ENCODE results near the gene PTPRE.

The PTPRE gene, protein sequence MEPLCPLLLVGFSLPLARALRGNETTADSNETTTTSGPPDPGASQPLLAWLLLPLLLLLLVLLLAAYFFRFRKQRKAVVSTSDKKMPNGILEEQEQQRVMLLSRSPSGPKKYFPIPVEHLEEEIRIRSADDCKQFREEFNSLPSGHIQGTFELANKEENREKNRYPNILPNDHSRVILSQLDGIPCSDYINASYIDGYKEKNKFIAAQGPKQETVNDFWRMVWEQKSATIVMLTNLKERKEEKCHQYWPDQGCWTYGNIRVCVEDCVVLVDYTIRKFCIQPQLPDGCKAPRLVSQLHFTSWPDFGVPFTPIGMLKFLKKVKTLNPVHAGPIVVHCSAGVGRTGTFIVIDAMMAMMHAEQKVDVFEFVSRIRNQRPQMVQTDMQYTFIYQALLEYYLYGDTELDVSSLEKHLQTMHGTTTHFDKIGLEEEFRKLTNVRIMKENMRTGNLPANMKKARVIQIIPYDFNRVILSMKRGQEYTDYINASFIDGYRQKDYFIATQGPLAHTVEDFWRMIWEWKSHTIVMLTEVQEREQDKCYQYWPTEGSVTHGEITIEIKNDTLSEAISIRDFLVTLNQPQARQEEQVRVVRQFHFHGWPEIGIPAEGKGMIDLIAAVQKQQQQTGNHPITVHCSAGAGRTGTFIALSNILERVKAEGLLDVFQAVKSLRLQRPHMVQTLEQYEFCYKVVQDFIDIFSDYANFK

DNA sequence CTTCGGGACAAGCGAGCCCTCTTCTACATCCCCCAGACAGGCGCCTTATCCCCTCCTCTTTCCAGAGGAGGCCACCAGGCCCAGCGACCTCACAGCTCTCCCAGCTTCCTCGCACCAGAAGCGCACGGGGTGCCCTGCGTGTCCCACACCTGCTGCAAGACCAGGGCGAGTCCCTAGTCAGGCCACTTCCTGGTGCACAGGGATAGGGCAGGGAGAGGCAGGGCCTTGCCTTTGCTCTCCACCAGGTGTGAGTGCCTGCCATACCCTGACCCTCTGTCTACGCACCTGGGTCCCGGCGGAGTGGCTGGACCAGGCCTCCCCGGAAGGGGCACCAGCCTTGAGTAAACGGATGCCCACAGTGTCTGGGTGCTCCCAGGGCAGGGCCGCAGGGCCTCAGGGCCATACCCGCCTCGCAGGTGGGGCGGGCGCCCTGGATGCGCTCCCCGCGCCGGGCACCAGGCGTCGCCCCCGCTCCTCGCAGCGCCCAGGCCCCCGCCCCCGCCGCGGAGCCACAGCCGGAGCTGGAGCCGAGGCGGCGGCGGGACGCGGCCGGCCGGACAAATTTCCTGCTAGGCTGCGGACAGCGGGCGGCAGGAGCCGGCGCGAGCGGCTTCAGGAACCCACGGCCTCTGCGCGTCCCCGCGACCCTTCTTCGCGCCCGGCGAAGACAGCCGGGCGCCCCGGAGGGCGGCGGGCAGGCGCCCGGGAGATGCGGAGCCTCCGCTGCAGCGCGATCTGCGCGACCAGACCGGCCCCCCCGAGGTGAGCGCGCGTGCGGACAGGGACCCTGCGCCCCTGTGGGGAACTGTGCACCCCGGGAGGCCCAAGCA is at the start of gene PTPRE:
TSS of gene PTPRE (plus strand) at position 556 of the 830 bp plus-strand sequence. CDS start 133,779 bp downstream, outside the sequence.
- DNase-seq: peak; percentile 79

DNA sequence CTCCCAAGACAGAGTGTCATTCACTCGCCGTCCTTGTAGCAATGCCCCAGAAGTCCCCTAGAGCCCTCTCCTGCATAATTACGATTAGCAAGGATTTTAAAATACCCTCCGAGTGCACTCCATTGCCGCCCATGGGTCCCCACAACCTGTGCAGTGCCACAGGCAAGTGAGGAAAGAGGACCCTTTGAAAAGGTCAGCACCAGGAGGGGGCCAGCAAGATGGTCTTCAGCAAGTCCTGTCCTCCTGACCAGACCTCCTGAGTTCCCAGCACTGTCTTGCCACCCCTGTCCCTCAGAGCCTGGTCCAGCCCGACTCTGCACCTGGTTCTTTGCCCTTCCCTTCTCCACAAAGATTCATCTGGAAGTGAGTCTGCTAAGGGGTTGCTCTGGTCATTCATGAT is 46.3 kb upstream of the PTPRE start:
- DNase-seq: no peak

DNA sequence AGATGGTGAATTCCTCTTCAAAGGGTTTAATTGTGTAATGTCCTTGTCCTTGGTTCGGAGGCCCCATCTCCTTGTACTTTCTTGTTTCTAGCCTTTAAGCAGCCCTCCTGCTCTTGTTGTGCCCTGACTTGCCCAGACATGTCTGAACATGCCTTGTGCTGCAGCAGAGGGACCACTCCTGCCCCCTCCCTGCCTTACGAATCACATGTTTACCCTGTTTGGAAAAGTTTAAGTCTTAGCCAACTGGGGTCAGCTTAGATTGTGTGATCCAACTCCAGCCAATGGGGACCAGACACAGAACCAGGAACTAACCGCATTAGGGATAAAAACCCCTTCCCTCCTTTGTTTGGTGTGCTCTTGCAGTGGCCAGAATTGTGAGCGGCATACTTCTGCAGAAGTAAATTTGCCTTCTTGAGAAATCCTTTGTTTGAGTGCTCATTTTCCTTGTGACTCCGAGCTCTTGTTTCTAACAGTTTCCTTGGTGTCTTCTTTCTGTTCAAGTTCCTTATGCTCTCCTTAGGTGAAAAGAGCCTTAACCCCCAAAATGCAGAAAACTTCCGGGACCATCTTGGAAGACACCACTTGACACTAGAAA is 43.6 kb upstream of the PTPRE start:
- DNase-seq: no peak

DNA sequence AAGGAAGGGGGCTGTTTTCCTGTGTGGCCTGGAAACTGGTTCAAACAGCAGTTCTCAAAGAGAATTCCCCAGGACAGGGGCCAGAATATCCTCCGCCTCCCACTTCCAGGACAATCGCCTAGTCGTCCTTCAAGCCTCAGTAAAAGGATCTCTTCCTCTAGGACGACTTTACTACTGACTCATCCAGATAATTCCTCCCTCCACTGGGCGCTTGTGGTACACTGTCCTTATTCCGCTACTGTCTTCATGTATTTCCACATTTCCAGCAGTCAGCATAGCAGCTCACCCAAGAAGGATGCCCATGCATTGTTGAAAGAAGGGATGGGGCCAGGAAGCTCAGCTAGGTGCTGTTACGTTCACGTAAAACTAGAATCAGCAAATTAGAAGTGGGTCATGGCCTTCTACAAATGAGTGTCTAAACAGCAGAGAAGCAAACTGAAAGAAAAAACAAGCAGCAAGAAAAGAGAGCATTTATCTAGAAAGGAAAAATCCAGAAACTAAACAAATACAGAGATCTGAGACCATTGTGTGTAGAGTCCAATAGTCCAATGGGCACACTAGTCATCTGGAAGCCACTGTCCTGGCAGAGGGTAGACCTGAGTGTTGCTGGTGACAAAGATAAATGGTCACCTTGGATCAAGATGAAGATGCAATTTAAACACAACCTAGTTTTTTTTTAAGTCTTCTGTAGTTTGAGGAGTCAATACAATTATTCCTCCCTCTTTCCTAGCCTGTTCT is 40.5 kb upstream of the PTPRE start:
- no peak for DNase-seq

DNA sequence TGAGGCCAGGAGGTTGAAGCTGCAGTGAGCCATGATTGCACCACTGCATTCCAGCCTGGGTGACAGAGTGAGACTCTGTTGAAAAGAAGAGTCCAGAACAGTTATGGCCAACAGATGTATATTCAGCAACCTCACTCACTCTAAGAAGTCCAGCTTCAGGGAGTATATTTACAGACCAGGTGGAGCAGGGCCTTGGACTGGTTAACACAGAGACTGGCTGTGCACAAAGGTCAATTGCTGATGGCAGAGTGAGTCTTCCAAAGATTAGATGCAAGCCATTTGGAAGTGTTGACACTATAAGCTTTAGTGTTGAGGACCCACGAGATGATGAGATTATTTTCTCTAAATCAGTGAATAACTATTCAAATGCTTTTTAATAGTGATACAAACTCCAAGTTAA is 39.1 kb upstream of the PTPRE start:
- DNase-seq: no peak

DNA sequence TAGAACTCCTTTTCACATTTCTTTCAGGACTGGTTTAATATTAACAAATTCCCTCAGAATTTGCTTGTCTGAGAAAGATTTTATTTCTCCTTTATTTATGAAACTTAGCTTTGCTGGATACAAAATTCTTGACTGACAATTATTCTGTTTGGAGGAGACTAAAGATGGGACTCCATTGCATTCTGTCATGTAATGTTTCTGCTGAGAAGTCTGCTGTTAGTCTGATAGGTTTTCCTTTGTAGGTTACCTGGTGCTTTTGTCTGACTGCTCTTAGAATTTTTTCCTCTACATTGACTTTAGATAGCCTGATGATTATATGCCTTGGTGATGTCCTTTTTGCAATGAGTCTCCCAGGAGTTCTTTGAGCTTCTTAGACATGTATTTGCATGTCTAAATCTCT is 37.6 kb upstream of the PTPRE start:
- no peak for DNase-seq

DNA sequence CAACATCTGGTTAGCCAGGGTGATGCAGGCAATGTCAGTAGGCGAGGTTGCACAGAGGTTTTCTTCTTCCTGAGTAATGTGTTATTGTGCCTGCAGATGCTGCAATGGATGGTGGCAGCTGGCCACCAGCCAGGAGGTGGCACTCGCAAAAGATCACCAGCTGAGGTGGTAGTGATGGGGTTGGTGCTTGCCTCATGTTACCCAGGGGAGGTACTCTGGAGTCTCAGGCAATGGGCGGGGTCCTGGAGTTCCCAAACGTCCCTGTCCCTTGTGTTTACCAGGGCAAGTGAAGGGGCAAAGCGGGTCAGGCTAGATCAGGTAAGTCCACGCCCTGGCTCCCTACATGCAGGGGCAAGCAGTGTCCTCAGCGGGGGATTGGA is 35.3 kb upstream of the PTPRE start:
- DNase-seq: no peak

DNA sequence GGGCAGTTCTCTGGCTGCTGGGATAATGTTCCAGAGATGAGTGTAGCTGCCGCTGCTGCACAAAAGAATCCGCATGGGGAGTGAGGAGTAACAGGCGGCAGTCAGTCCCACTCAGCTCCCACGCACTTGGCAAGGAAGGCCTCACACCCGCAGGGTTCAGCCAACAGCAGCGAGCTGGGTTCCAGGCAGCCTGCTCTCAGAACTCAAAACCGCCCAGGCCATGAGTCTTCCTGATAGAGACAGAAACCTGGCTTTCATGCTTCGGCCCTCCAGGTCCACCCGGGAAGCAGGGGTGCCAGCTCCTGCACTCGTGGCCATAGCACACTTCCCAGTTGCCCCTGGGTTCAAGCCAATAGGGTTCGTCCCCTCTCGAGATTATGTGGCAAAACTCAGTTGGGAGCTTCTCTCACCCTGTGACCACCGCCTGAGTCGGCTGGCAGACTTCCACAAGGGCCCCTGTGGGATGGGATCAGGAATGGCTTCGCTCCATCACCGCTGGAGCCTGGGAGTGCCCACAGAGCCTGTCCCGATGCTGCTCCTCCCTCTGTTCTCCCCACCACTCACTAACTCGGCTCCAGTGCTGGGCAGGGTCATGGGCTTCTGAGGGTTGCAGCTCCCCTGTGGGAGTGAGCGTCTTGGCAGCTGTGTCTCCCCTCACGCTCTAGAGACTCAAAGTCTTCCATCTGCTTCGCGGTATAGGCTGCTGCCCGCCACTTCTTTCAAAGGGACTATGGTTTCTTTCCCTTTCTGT is 34.7 kb upstream of the PTPRE start:
- DNase-seq: no peak

DNA sequence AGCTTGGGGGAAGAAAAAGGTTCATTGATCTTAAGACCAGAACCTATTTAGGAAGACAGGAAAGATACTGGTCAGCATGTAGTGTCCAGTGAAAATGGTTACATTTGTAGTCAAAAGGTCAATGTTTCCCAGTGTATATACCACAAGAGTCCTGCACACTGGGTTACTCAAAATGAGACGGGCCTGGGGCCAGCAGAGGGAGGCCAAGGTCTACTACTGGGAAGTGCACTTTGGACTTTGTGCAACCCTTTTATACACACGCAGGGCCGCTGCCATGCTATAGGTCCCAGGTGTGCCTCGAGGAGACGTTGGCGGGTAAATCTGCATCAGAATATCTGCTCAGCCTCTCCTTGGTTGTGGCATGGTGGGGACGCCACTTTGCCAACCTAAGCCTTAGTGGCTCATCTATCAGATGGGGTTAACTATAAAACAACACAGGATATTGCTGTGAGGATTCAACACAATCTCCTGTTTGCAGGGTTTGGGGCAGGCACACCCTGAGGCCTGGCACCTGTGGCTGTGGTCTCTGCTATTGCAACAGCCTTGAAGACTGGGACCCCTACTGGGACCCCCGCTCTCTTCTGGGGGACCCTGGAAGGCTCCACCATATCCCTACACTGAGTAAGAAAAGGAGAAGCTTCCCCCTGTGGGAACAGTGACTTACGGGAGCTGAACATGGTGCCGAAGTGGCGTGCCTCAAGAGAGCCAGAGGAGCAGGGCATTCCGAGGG is 33.9 kb upstream of the PTPRE start:
- DNase-seq: no peak

DNA sequence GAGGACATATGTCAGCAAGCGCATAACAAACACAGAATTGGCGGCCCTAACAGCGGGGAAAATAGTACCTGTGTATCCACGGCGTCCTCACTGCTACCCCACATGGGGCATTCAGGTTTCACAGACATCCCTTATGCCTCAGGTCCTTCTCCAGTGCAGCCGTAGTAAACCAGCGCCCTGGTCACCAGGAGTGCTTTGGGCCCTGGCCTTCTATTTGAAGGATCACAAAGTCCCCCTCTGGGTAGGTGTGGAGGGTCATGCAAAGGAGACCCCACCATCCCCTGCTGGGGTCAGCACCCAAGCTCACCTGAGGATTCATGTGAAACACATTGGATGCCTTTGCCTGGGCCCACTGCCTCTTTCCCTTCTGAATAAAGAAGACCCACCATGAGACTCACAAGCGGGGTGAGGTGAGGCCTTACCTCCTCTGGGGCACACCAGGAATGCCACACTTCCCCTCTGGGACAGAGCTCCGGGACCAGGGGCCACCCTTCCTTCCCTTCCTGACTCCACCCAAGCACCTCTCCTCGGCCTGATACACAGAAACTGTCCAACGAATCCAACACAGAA is 32.9 kb upstream of the PTPRE start:
- no peak for DNase-seq

DNA sequence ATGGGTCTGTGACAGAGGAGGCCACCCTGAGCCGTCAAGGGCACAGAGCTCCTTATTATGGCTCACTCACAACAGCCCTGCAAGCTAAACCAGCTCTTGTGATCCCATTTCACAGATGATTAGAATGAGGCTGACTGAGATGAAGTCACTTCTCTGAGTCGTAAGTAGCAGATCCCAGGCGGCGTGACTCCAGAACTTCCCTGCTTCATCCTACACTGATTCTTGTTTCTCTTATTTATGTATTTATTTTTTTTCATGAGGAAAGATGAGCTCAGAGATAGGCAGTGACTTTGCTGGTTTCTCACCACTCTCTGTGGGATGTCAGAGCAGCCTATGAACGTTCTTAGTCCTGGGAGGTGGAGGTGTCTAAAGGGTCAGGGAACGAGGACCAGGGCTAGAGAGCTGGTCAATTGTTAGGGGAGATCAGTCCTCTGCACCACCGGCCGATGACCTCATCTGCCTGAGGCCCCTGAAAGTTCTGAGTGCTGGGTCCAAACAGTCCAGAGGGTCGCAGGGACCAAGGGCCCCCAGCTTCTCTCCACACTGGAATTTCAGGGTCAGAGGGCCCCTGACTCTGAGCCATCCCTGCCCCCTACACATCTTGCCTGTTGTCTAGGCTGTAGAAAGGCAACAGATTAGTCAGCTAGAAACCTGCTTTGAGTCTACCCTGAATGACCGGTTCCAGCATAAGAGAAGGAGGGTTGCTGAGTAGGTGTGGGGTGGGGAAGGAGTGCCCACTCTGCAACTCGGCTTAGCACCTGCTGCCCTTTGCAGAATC is 32.0 kb upstream of the PTPRE start:
- DNase-seq: no peak

DNA sequence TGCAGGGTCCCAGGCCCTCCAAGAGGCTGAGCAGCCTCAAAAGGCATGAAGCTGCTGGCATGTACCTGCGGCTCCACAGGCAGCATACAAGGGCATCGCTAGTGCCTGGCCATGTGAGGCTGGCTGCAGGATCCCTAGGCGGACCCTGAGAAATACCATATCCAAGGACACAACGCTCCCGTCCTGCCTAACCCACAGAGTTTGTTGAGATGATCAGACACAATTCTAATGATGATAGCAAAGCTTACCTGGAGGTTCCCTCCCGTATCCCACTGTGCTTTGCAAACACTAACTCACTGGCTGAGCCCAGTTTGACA is 31.5 kb upstream of the PTPRE start:
- DNase-seq: no peak

DNA sequence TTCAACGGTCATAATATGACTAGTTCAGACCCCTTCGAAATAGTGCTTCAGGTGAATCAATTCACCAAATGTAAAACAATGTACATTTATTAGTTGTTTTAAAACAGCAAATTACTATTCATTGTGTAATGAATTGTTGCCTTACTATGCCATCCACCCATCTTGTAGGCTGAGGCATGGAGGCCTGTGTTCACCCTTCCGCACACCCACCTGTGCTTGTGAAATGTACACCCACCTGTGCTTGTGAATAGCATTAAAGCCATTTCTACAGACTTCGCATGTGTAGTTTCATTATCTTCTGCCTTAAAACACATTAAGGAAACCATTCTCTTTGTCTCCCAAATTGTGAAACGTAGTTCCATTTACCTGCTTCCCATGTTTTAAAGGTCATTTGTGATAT is 31.0 kb upstream of the PTPRE start:
- no peak for DNase-seq

DNA sequence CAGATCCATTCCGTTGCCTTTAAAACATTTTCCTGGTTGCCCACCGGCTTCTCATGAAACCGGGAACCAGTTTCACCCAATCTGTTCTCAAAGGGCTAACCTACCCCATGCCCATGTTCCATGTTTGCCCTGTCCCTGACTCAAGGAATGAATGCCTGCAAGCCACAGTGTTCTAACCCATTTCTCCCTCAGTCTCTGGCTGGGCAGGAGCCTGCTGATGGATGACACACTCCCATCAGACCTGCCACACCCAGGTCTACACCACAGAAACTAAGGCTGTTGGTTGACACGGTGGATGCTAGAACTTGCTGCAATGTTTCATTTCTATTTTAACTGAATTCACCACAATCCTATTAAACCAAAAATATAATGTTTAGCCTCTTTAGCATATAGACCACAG is 29.8 kb upstream of the PTPRE start:
- DNase-seq: no peak

DNA sequence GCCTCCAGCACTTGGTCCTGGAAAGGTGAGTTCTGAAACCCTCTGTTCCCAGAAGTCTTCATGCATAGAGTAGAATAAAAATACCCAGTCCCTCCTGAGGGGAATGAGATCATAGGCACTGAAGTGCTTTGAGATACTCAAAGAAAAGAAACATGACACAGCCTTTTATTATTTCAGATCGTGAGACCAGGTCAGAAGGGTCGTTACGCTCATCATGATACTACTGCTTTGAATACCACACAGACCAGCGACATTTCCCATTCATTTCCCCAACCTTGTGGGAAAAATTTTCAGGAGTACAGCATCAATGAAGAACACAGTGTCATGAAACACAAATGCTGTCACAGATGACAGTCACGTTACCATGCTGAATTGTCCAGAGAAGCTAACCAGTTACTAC is 29.2 kb upstream of the PTPRE start:
- DNase-seq: no peak

DNA sequence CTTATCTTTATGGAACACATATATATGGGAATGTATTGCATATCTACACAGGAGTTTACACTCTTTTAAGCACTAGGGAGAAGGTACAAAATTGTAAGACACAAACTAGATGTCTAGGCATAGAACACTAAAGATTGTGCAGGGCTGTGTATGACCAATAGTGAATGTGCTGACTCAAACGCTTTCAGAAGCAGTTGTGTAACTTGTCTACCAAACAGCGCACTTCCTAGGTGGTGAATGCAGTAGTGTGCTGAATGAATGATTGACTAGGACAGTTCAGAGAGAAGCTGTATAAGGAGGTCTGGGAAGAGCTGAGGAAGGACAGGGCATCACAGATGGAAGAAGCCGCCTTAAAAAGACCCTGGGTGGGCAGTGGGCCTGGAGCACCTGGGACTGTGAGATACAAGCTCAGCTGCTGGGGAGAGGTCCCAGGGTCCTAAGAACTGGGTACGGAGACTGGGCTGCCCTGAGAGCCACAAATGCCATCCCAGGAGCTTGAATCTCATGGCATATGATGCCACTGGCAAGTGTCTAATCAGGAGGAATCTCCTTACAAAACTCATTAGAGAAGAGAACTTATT is 28.3 kb upstream of the PTPRE start:
- DNase-seq: no peak

DNA sequence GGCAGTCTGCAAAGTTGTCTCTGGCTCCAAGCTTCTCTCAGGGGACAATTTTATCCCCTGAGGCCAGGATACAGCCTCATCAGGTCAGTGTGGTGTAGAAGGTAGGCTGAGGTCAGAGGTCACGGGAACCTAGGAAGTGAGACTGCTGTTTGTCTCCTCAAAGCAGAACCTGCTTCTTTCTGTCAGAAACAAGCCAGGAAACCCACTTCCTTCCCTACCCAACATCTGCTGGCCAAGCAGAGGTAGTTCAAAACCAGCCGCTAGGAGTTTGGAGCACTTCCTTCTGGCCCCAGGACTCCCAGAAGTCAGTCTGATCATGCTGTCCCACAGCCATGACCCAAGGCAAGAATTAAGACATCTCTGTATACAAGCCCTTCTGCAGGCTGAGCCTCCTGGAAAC is 26.3 kb upstream of the PTPRE start:
- no peak for DNase-seq

DNA sequence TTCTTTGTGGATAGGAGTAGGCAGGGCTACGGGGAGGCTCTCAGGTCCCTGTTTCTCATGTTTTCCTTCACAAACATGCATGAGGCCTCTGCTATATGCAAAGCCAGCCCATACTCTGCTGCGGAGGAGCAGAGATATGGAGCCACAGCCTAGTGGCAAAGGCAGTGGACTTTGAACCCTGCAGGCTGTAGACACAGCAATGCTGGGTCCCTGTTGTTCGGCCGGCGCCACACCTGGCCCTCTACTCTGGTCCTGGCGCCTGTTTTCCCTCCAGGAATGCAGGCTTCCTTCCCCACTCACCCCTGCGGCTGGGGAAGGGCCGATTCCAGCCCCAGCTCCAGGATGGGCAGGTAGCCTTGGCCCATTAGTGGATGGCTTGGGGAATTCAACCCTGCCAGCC is 25.6 kb upstream of the PTPRE start:
- DNase-seq: no peak

DNA sequence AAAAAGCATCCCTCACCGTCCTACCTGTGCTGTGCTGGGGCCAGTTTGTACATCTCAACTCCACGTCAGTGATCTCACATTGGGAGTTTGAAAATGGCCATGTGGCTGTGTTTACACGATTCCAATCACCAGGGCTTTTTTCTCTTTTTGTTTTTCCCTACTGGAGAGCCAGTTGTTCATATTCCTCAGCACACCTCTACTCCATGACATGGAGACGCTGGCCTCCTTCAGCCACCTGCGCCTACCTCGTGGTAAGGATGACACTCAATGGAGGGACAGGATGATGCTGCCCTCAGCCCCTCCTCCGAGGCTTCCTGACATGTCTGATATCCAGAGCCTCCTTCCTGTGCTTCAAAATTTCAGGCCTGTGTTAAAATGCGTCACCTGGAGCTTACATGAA is 24.5 kb upstream of the PTPRE start:
- no peak for DNase-seq
